PC-9 (cell line): ENCODE measurements around the gene ARHGEF3. TPM values are rescaled to one million over a fixed set of nuclear protein-coding genes. Genes with fewer than 3 reads are reported as not detected.

Experiments
- BruUV-seq: library from RNA; stranded (reverse); fragments of 400-500 nt; replicated peaks from 2 replicates; lab custom pipeline; 2021; lab: Mats Ljungman, UMichigan
- CTCF ChIA-PET: fragments of 300-600 bp; sonication (Branson Sonifier 250); formaldehyde crosslinking; loops from one replicate; lab custom pipeline; 2022; ENCODE audit warnings: antibody characterized with exemption; lab: Charles Lee
- POLR2A ChIA-PET: fragments of 300-600 bp; sonication (Branson Sonifier 250); formaldehyde crosslinking; loops from one replicate; lab custom pipeline; 2022; ENCODE audit warnings: antibody characterized with exemption; ENCODE audit not compliant: unreplicated experiment; lab: Charles Lee
- DNase-seq, 2 experiments: peaks; one replicate each; pipeline versions ENCODE4 v3.0.0 to v3.0.0-alpha.2; 2015 to 2022; ENCODE audit warnings: mixed read lengths in 1 of 2
- H2AFZ ChIP-seq: fragments of 200-600 bp; sonication (generic); 2 replicates; pipeline ENCODE4 v1.8.1; 2017; ENCODE audit warnings: antibody characterized with exemption
- H3F3A ChIP-seq: fragments of 200-600 bp; sonication (generic); 2 replicates; pipeline ENCODE4 v1.8.1; 2017; ENCODE audit warnings: antibody characterized with exemption, mild to moderate bottlenecking, low read depth; ENCODE audit not compliant: insufficient read depth
- H3K27ac ChIP-seq: fragments of 200-600 bp; sonication (generic); 2 replicates; pipeline ENCODE4 v1.6.1; 2016; ENCODE audit warnings: mixed run types
- H3K27me3 ChIP-seq: fragments of 200-600 bp; sonication (generic); 2 replicates; pipeline ENCODE4 v1.6.1; 2016; ENCODE audit warnings: low read depth, mixed run types; ENCODE audit not compliant: insufficient read depth
- H3K36me3 ChIP-seq: fragments of 200-600 bp; sonication (generic); 2 replicates; pipeline ENCODE4 v1.6.1; 2016; ENCODE audit warnings: low read depth, mixed run types
- H3K4me1 ChIP-seq: fragments of 200-600 bp; sonication (generic); replicated peaks from 2 replicates; pipeline ENCODE4 v1.6.1; 2016; ENCODE audit warnings: mixed run types; ENCODE audit not compliant: insufficient read depth
- H3K4me2 ChIP-seq: fragments of 200-600 bp; sonication (generic); 2 replicates; pipeline ENCODE4 v1.6.1; 2017; ENCODE audit warnings: mixed run types
- H3K4me3 ChIP-seq: fragments of 200-600 bp; sonication (generic); 2 replicates; pipeline ENCODE4 v1.6.1; 2016; ENCODE audit warnings: mixed run types
- H3K79me2 ChIP-seq: fragments of 200-600 bp; sonication (generic); 2 replicates; pipeline ENCODE4 v1.6.1; 2017; ENCODE audit warnings: low read depth, mixed run types
- H3K9me2 ChIP-seq: fragments of 200-600 bp; sonication (generic); 2 replicates; pipeline ENCODE4 v1.8.1; 2017; ENCODE audit warnings: mild to moderate bottlenecking; ENCODE audit not compliant: insufficient read depth
- H3K9me3 ChIP-seq: fragments of 200-600 bp; sonication (generic); 2 replicates; pipeline ENCODE4 v1.8.1; 2016; ENCODE audit warnings: low read depth; ENCODE audit not compliant: insufficient read depth
- H4K20me1 ChIP-seq: fragments of 200-600 bp; sonication (generic); 2 replicates; pipeline ENCODE4 v1.8.1; 2017; ENCODE audit not compliant: insufficient read depth
- CTCF ChIP-seq: fragments of 200-600 bp; sonication (generic); conservative IDR thresholded peaks from 2 replicates; pipeline ENCODE4 v1.6.1; 2017; ENCODE audit warnings: mixed run types, antibody characterized with exemption, mild to moderate bottlenecking, moderate library complexity
- EZH2 ChIP-seq: fragments of 200-600 bp; sonication (generic); IDR thresholded peaks from 2 replicates; pipeline ENCODE4 v1.8.0; 2017; ENCODE audit warnings: antibody characterized with exemption, low read depth
- intact Hi-C: fragments of 100-400 bp; cut with micrococcal nuclease; formaldehyde crosslinking; loops from one replicate; pipeline ENCODE4 v1.10.0; 2022; ENCODE audit not compliant: unreplicated experiment
- total RNA-seq: library from RNA; stranded (reverse); gene quantifications from 2 replicates; pipeline ENCODE4 v1.2.3, GENCODE V29; 2021

The ARHGEF3 gene
- total RNA-seq, 1 experiment from 2014 or later: 49.2 TPM

DNA sequence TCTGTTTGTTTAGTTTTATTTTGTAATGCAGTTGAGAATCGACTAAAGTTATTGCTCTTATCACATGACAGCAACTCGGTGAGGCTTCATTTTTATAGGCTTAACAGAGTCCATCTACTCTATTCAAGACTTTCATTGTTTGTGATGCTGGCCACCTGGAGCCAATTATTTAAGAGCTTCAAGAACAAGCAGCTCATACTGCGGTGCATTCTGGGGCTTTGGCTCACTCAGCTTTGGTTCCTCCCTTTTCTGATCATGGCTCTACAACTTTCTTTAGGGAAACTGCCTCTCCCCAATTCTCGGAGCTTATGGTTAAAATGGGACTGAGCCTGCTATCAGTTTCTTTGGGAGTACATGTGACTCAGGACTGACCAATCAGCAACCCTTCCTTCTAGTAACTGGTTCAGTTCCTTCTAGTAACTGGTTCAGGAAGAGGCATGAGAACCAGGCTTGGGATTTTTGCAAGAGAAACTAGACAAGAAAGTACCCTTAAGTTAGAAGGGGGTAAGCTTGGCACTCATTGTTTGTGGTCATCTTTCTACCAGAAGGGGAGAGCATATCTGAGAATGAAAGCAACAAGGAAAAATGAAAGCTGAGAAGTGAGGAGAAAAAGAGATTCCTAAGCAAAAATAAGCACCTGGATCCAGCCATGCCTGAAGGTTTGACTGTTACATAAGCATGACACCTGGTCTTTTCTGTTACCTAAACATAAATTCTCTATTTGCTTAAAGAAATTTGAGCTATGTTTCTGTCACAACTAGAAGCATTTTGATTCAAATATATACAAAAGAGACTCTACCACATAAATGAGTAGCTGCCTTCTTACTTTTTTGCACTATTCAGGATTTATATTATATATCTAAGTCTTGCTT, 24.1 kb upstream of the ARHGEF3 start:
- no TSS peak for BruUV-seq
- H3K36me3 ChIP-seq: no peaks in the 10 kb centered on the region
- H4K20me1 ChIP-seq: no peaks in the 10 kb centered on the region; the same call in 1 of the 2 replicates
- no peaks in the 10 kb centered on the region for H3K9me2 ChIP-seq
- ChIA-PET CTCF (interaction anchor here (0.6 kb wide), 1 partner anchor 28 kb away, joined by 6 read pairs; no protein-coding TSS in a partner anchor), POLR2A (no interaction called here)
- intact Hi-C loops: no loop called here
- H3K27ac ChIP-seq: no peak overlapping the region
- DNase-seq: no peak
- TF ChIP-seq CTCF: no peak
- no peak for TF ChIP-seq EZH2
- H2AFZ ChIP-seq: no peak overlapping the region
- no peak overlapping the region for H3K4me2 ChIP-seq
- H3K4me1 ChIP-seq: peaks cover 25% of the 10 kb centered on the region
- no peaks in the 10 kb centered on the region for H3K79me2 ChIP-seq
- no peaks in the 10 kb centered on the region for H3F3A ChIP-seq
- H3K9me3 ChIP-seq: no peaks in the 10 kb centered on the region
- no peak overlapping the region for H3K4me3 ChIP-seq
- H3K27me3 ChIP-seq: no peaks in the 10 kb centered on the region

GRCh38 chr3:56823984-56824703, 22.4 kb upstream of the ARHGEF3 start:
- no peak for DNase-seq
- no peaks in the 10 kb centered on the region for H3K36me3 ChIP-seq
- H3K4me2 ChIP-seq: peak overlapping the region; percentile 2; the same call in 1 of the 2 replicates
- CTCF ChIA-PET: interaction anchor here (0.7 to 1.3 kb wide), 2 partner anchors 10 to 150 kb away, joined by 12 to 13 read pairs; no protein-coding TSS in a partner anchor
- H4K20me1 ChIP-seq: no peaks in the 10 kb centered on the region; the same call in 1 of the 2 replicates
- H3K9me3 ChIP-seq: no peaks in the 10 kb centered on the region
- TF ChIP-seq CTCF: no peak
- TF ChIP-seq EZH2: no peak
- no peaks in the 10 kb centered on the region for H3K27me3 ChIP-seq
- H3K27ac ChIP-seq: no peak overlapping the region
- peaks cover 27% of the 10 kb centered on the region for H3K4me1 ChIP-seq
- H3F3A ChIP-seq: no peaks in the 10 kb centered on the region
- no peak overlapping the region for H3K4me3 ChIP-seq
- intact Hi-C loops: no loop called here
- H3K79me2 ChIP-seq: no peaks in the 10 kb centered on the region
- H3K9me2 ChIP-seq: no peaks in the 10 kb centered on the region
- no peak overlapping the region for H2AFZ ChIP-seq
- POLR2A ChIA-PET: interaction anchor here (0.6 kb wide), 1 partner anchor 43 kb away, joined by 3 read pairs; no protein-coding TSS in a partner anchor
- no TSS peak for BruUV-seq

GRCh38 chr3:56823421-56823926, 21.7 kb upstream of the ARHGEF3 start:
- ChIA-PET POLR2A (interaction anchor here (0.6 kb wide), 1 partner anchor 42 kb away, joined by 3 read pairs; no protein-coding TSS in a partner anchor), CTCF (interaction anchor here (0.7 to 1.3 kb wide), 2 partner anchors 10 to 150 kb away, joined by 12 to 13 read pairs; no protein-coding TSS in a partner anchor)
- TF ChIP-seq CTCF (no peak), EZH2 (no peak)
- H3K36me3 ChIP-seq: no peaks in the 10 kb centered on the region
- no peaks in the 10 kb centered on the region for H3K79me2 ChIP-seq
- intact Hi-C loops: no loop called here
- peak overlapping the region; percentile 2; the same call in 1 of the 2 replicates for H3K4me2 ChIP-seq
- peaks cover 32% of the 10 kb centered on the region for H3K4me1 ChIP-seq
- no peak overlapping the region for H3K4me3 ChIP-seq
- peak in 1 of 2 experiments; percentile 9 for DNase-seq
- no peaks in the 10 kb centered on the region for H3K9me2 ChIP-seq
- no peaks in the 10 kb centered on the region for H3K27me3 ChIP-seq
- no peak overlapping the region for H3K27ac ChIP-seq
- no TSS peak for BruUV-seq
- H3K9me3 ChIP-seq: no peaks in the 10 kb centered on the region
- no peaks in the 10 kb centered on the region for H3F3A ChIP-seq
- no peaks in the 10 kb centered on the region; the same call in 1 of the 2 replicates for H4K20me1 ChIP-seq
- no peak overlapping the region for H2AFZ ChIP-seq
